K562 (cell line): Measurements from ENCODE around the gene OPA1. TPM values are rescaled to one million over a fixed set of nuclear protein-coding genes. Genes with fewer than 3 reads are reported as not detected.

Source experiments
- ATAC-seq: fragments of 200-7000 bp; cut with Tn5 transposase; 3 replicates; pipeline ENCODE4 v1.9.1; 2020; ENCODE audit warnings: moderate library complexity
- BruUV-seq: library from RNA; stranded (reverse); fragments of 400-500 nt; replicated peaks from 2 replicates; lab custom pipeline; 2021; lab: Mats Ljungman, UMichigan
- CTCF ChIA-PET: fragments of 300-600 bp; formaldehyde crosslinking; extraction: SDS; loops from one replicate; lab custom pipeline; 2021; ENCODE audit warnings: low intra/inter-chr PET ratio; lab: Yijun Ruan, JAX
- POLR2A ChIA-PET: fragments of 300-600, 350-650 bp; sonication (Branson Sonifier 250); formaldehyde crosslinking; extraction: SDS; loops from one replicate; lab custom pipeline; 2021; ENCODE audit warnings: antibody characterized with exemption, inconsistent platforms; lab: Yijun Ruan, JAX
- DNase-seq, 4 experiments: peaks; one replicate each; pipeline versions ENCODE4 v3.0.0 to v3.0.0-alpha.2; 2011 to 2018; ENCODE audit warnings: low spot score in 3 of 4, mixed read lengths in 3 of 4; ENCODE audit errors: extremely low read depth in 1 of 4
- FAIRE-seq: peaks from 2 replicates; lab custom pipeline; 2011; peaks lifted over from hg19 to GRCh38; lab: Jason Lieb, UNC
- H2AFZ ChIP-seq: 2 replicates; pipeline ENCODE4 v1.6.0; 2011; ENCODE audit warnings: low read depth, low read length, control low read depth, inconsistent platforms
- H3K27ac ChIP-seq: fragments of 200-600 bp; 3 replicates; pipeline ENCODE4 v1.8.0; 2011; ENCODE audit warnings: low read depth, mild to moderate bottlenecking, control low read depth, inconsistent platforms, low read length, moderate library complexity, mixed read lengths; ENCODE audit errors: extremely low read depth
- H3K27me3 ChIP-seq, 2 experiments: fragments of 300-600 bp in 1 of 2; 2 replicates in 1 of 2; 3 replicates in 1 of 2; pipeline versions ENCODE4 v1.6.0 to v1.8.0; 2011; ENCODE audit warnings: inconsistent platforms in 2 of 2, low read length in 2 of 2, mild to moderate bottlenecking in 1 of 2, mixed read lengths in 1 of 2, moderate library complexity in 1 of 2; ENCODE audit not compliant: control insufficient read depth in 2 of 2, insufficient read depth in 2 of 2
- H3K36me3 ChIP-seq: fragments of 300-600 bp; 3 replicates; pipeline ENCODE4 v1.8.0; 2011; ENCODE audit warnings: mild to moderate bottlenecking, low read length, inconsistent platforms; ENCODE audit not compliant: control insufficient read depth, insufficient read depth
- H3K4me1 ChIP-seq, 2 experiments: fragments of 200-600 bp in 1 of 2; replicated peaks in 1 of 2; 2 replicates in 1 of 2; 3 replicates in 1 of 2; pipeline versions ENCODE4 v1.5.1 to v1.8.0; 2011; ENCODE audit warnings: inconsistent platforms in 2 of 2, low read length in 2 of 2, mild to moderate bottlenecking in 1 of 2, mixed read lengths in 1 of 2, moderate library complexity in 1 of 2; ENCODE audit not compliant: control insufficient read depth in 2 of 2, insufficient read depth in 2 of 2
- H3K4me2 ChIP-seq: 2 replicates; pipeline ENCODE4 v1.6.1; 2011; ENCODE audit warnings: low read length, control low read depth, inconsistent platforms, mixed read lengths; ENCODE audit not compliant: insufficient read depth
- H3K4me3 ChIP-seq: fragments of 200-600 bp; sonication (generic), shearing (Covaris generic); 2 replicates; pipeline ENCODE4 v1.5.1; 2016; ENCODE audit warnings: control low read depth, inconsistent platforms
- H3K79me2 ChIP-seq: fragments of 200-600 bp; 3 replicates; pipeline ENCODE4 v1.8.0; 2011; ENCODE audit warnings: low read length, inconsistent platforms; ENCODE audit not compliant: control insufficient read depth, insufficient read depth
- H3K9ac ChIP-seq, 2 experiments: 2 replicates each; pipeline versions ENCODE4 v1.6.0 to v1.6.1; 2011; ENCODE audit warnings: low read depth in 2 of 2, low read length in 2 of 2, control low read depth in 1 of 2, inconsistent platforms in 1 of 2, mild to moderate bottlenecking in 1 of 2, mixed read lengths in 1 of 2; ENCODE audit not compliant: insufficient read depth in 1 of 2
- H3K9me1 ChIP-seq: one replicate; pipeline ENCODE4 v1.6.0; 2011; ENCODE audit warnings: inconsistent platforms, mild to moderate bottlenecking, low read length, moderate library complexity; ENCODE audit not compliant: control insufficient read depth, insufficient read depth
- H3K9me3 ChIP-seq: replicated peaks from 2 replicates; pipeline ENCODE4 v1.5.1; 2011; ENCODE audit warnings: low read depth, low read length, inconsistent platforms; ENCODE audit not compliant: control insufficient read depth, insufficient read depth
- H4K20me1 ChIP-seq: replicated peaks from 2 replicates; pipeline ENCODE4 v1.6.1; 2011; ENCODE audit warnings: low read length, inconsistent platforms, mixed read lengths; ENCODE audit not compliant: control insufficient read depth, insufficient read depth
- PBX2 ChIP-seq, 2 experiments: IDR thresholded peaks in 1 of 2; conservative IDR thresholded peaks in 1 of 2; 2 replicates each; pipeline ENCODE4 v1.6.1; 2016; ENCODE audit warnings: low read depth in 2 of 2, mild to moderate bottlenecking in 1 of 2, missing compliant biosample characterization in 1 of 2, missing genetic modification characterization in 1 of 2, moderate library complexity in 1 of 2
- ZKSCAN1 ChIP-seq: fragments of 150-350 bp; IDR thresholded peaks from 2 replicates; pipeline ENCODE4 v1.6.1; 2016; ENCODE audit warnings: low read depth, low read length
- ZNF764 ChIP-seq: fragments of 250-450 bp; sonication (Bioruptor Pico); IDR thresholded peaks from 2 replicates; pipeline ENCODE4 v1.4.0; 2020; ENCODE audit warnings: low read depth, mild to moderate bottlenecking, moderate library complexity
- in situ Hi-C: fragments of 300-500 bp; cut with MboI; formaldehyde crosslinking; loops from 4 replicates; pipeline ENCODE4 v1.15.0; 2018; ENCODE audit warnings: inconsistent platforms, mixed read lengths
- intact Hi-C: fragments of 100-400 bp; cut with micrococcal nuclease; formaldehyde crosslinking; loops from 2 replicates; pipeline ENCODE4 v1.14.2; 2022
- polyA plus RNA-seq, 8 experiments: library from polyadenylated mRNA; depleted of rRNA in 4 of 8; stranded (reverse) in 5 of 8; unstranded in 3 of 8; fragments of >200 nt; fragmentation: Nextera tagmentation in 2 of 8; fragmentation: Illumina TruSeq in 1 of 8; extraction: Ambion mirVana in 2 of 8; extraction: Trizol in 1 of 8; gene quantifications; 2 replicates each; pipeline versions ENCODE4 v1.2.1 to v1.2.3, GENCODE V29; 2011 to 2014; ENCODE audit warnings: inconsistent platforms in 1 of 8, missing spikeins in 1 of 8
- total RNA-seq, 7 experiments: library from RNA; depleted of rRNA in 6 of 7; stranded (reverse); fragments of >200 nt in 6 of 7; fragmentation: Illumina TruSeq in 2 of 7; extraction: Trizol in 2 of 7; gene quantifications; 2 replicates each; pipeline versions ENCODE4 v1.2.1 to v1.2.3, GENCODE V29; 2011 to 2021; ENCODE audit warnings: low replicate concordance in 1 of 7

The OPA1 gene
- total and polyA plus RNA-seq, 9 of the 15 experiments (the other 6 are each of a cell fraction or from before 2014, with no cell fraction given) = 19.7 to 127 (median 94.7) TPM

GRCh38 chr3:193735850-193736249, 142.8 kb downstream of the OPA1 start:
- intact Hi-C loops = no loop called here

More at GRCh38 chr3:193735850-193736249, 142.8 kb downstream of the OPA1 start:
- BruUV-seq = no TSS peak
- no peak for DNase-seq
- ChIA-PET POLR2A (no interaction called here), CTCF (no interaction called here)
- no peak for ATAC-seq
- H3K27ac ChIP-seq = no peak overlapping the region
- H3K4me3 ChIP-seq = no peak overlapping the region
- no peaks in the 10 kb centered on the region for H4K20me1 ChIP-seq
- in situ Hi-C loops = no loop called here
- no peaks in the 10 kb centered on the region for H3K9me3 ChIP-seq
- FAIRE-seq = no peak
- no peaks in the 10 kb centered on the region for H3K79me2 ChIP-seq
- H3K36me3 ChIP-seq = no peaks in the 10 kb centered on the region
- H3K27me3 ChIP-seq = peaks cover 0 to 11% of the 10 kb centered on the region in 2 experiments; a peak in 1 of 5 replicates
- TF ChIP-seq PBX2 (CRISPR knock-in tag; IDR thresholded peaks at IDR 0.05; ENCODE audit: low read depth) (no peak), PBX2 (tag; conservative IDR thresholded peaks at IDR 0.05; ENCODE audit: low read depth) (peak; percentile 33; the same call in 1 of the 2 replicates), ZKSCAN1 (peak; percentile 72), ZNF764 (no peak)
- TF ChIP-seq, all 486 proteins: peak for 2
- no peaks in the 10 kb centered on the region for H3K9me1 ChIP-seq
- no peak overlapping the region for H2AFZ ChIP-seq
- no peak overlapping the region for H3K9ac ChIP-seq
- no peaks in the 10 kb centered on the region for H3K4me1 ChIP-seq
- no peak overlapping the region for H3K4me2 ChIP-seq
